ENCODE results near the gene REEP2.

GRCh38 chr5:138389332-138389731, 49.5 kb upstream of the REEP2 start:
- TF ChIP-seq EP300 (IDR thresholded peaks at IDR 0.05) (no peak), POLR2A (IDR thresholded peaks at IDR 0.05) (no peak), CTCF (IDR thresholded peaks at IDR 0.05) (no peak)
